ENCODE results near the gene ADAD2. TPM values are rescaled to one million over a fixed set of nuclear protein-coding genes. Genes with fewer than 3 reads are reported as not detected.

ADAD2 gene
- total RNA-seq, 1 donor from 2014 or later: 1.1 TPM

Other genes starting within 250 kb of the ADAD2 start
- gene OSGIN1, start 237.9 kb upstream of the ADAD2 start, total RNA-seq: 5.6 TPM
- gene NECAB2, start 222.9 kb upstream of the ADAD2 start, total RNA-seq: not detected
- not detected for gene SLC38A8, start 148.4 kb upstream of the ADAD2 start, total RNA-seq
- 37.3 TPM for gene MBTPS1, start 74.2 kb upstream of the ADAD2 start, total RNA-seq
- 8.6 TPM for gene HSDL1, start 46.0 kb upstream of the ADAD2 start, total RNA-seq
- gene DNAAF1, start 45.8 kb upstream of the ADAD2 start, total RNA-seq: 0.16 TPM
- 18.3 TPM for gene TAF1C, start 4.1 kb upstream of the ADAD2 start, total RNA-seq
- gene KCNG4, start 48.9 kb downstream of the ADAD2 start, total RNA-seq: not detected
- gene WFDC1, start 103.7 kb downstream of the ADAD2 start, total RNA-seq: 1.1 TPM
- 6.9 TPM for gene ATP2C2, start 177.4 kb downstream of the ADAD2 start, total RNA-seq

Data from esophagus mucosa (tissue), 1 donor.